Natural killer cell treated with Interleukin-12 subunit alpha and Interleukin-12 subunit beta and Interleukin-15 and Interleukin-18, amount 100 ng/mL, for 72 hours (primary cell): ENCODE results near the gene DHRS3. TPM values are rescaled to one million over a fixed set of nuclear protein-coding genes. Genes with fewer than 3 reads are reported as not detected.
A peak's percentile ranks its signal among the peaks of the same experiment; 100 is the strongest.

Source experiments
- ATAC-seq, 2 donors: fragments of 150-1000 bp; cut with Tn5 transposase in 1 of 2; sonication (Bioruptor Pico), chemical (Tn5 transposase) in 1 of 2; 2 replicates each; pipeline ENCODE4 v1.10.0; 2021
- DNase-seq: peaks from one replicate; pipeline ENCODE4 v3.0.0; 2022; ENCODE audit warnings: low spot score
- H3K27ac Mint-ChIP-seq, 2 donors: 1 replicate in 1 of 2; 2 replicates in 1 of 2; pipeline ENCODE4 v1.8.0; 2022; ENCODE audit warnings: mixed read lengths in 2 of 2, mild to moderate bottlenecking in 1 of 2, moderate library complexity in 1 of 2
- H3K27me3 Mint-ChIP-seq, 2 donors: 1 replicate in 1 of 2; 2 replicates in 1 of 2; pipeline ENCODE4 v1.8.0; 2022; ENCODE audit warnings: mixed read lengths in 2 of 2
- H3K36me3 Mint-ChIP-seq: one replicate; pipeline ENCODE4 v1.8.0; 2022; ENCODE audit warnings: mixed read lengths
- H3K4me1 Mint-ChIP-seq, 2 donors: 1 replicate in 1 of 2; 2 replicates in 1 of 2; pipeline ENCODE4 v1.8.0; 2022; ENCODE audit warnings: low read depth in 2 of 2, mixed read lengths in 2 of 2, mild to moderate bottlenecking in 1 of 2
- H3K4me3 Mint-ChIP-seq: one replicate; pipeline ENCODE4 v1.8.0; 2022; ENCODE audit warnings: mixed read lengths
- H3K9me3 Mint-ChIP-seq: 2 replicates; pipeline ENCODE4 v1.8.0; 2022; ENCODE audit warnings: mixed read lengths
- total RNA-seq, 2 donors: library from RNA; stranded (reverse); gene quantifications; one replicate each; pipeline ENCODE4 v1.2.3, GENCODE V29; 2022

DHRS3 gene
- total RNA-seq, 2 donors from 2014 or later: 96.6 to 178 TPM

GRCh38 chr1:12618965-12619791 lies 1.2 kb upstream of the DHRS3 start:
- peak overlapping the region; percentile 82 to 96 for H3K27ac Mint-ChIP-seq
- DNase-seq: peak; percentile 81
- H3K4me3 Mint-ChIP-seq: peak overlapping the region; percentile 89
- peak; percentile 47 to 64 for ATAC-seq
- H3K9me3 Mint-ChIP-seq: no peaks in the 10 kb centered on the region
- peaks cover 48 to 57% of the 10 kb centered on the region in 2 donors for H3K4me1 Mint-ChIP-seq
- no peaks in the 10 kb centered on the region for H3K27me3 Mint-ChIP-seq
- H3K36me3 Mint-ChIP-seq: peaks cover 4% of the 10 kb centered on the region

GRCh38 chr1:12618661-12618964 lies 603 bp upstream of the DHRS3 start:
- Mint-ChIP-seq H3K36me3 (peaks cover 4% of the 10 kb centered on the region), H3K27ac (peak overlapping the region; percentile 82 to 96), H3K27me3 (no peaks in the 10 kb centered on the region), H3K9me3 (no peaks in the 10 kb centered on the region), H3K4me1 (peaks cover 53 to 59% of the 10 kb centered on the region in 2 donors), H3K4me3 (peak overlapping the region; percentile 89)
- ATAC-seq: no peak
- no peak for DNase-seq

- no peaks in the 10 kb centered on the region for H3K9me3 Mint-ChIP-seq
- H3K4me1 Mint-ChIP-seq: peaks cover 64 to 70% of the 10 kb centered on the region in 2 donors
- ATAC-seq (peak in 1 of 2 donors; percentile 41), DNase-seq (peak; percentile 74)
- H3K36me3 Mint-ChIP-seq: peaks cover 6% of the 10 kb centered on the region
- H3K27me3 Mint-ChIP-seq: no peaks in the 10 kb centered on the region
- H3K4me3 Mint-ChIP-seq: peak overlapping the region; percentile 89
- peak overlapping the region; percentile 82 to 96 for H3K27ac Mint-ChIP-seq
Measured at GRCh38 chr1:12617511-12617900, 504 bp downstream of the DHRS3 start.

GRCh38 chr1:12616709-12617373 lies 1.2 kb downstream of the DHRS3 start:
- DNase-seq: no peak
- Mint-ChIP-seq H3K4me3 (peak overlapping the region; percentile 89), H3K27ac (peak overlapping the region; percentile 82 to 96), H3K27me3 (no peaks in the 10 kb centered on the region), H3K36me3 (peaks cover 11% of the 10 kb centered on the region), H3K9me3 (no peaks in the 10 kb centered on the region), H3K4me1 (peaks cover 69 to 75% of the 10 kb centered on the region in 2 donors)
- ATAC-seq: no peak

GRCh38 chr1:12615865-12616708 lies 1.9 kb downstream of the DHRS3 start:
- Mint-ChIP-seq H3K36me3 (peaks cover 14% of the 10 kb centered on the region), H3K4me3 (peak overlapping the region; percentile 89), H3K4me1 (peaks cover 70 to 79% of the 10 kb centered on the region in 2 donors), H3K27ac (peak overlapping the region; percentile 82 to 96), H3K9me3 (no peaks in the 10 kb centered on the region), H3K27me3 (no peaks in the 10 kb centered on the region)
- DNase-seq (no peak), ATAC-seq (no peak)

GRCh38 chr1:12615159-12615864 lies 2.7 kb downstream of the DHRS3 start:
- ATAC-seq (no peak), DNase-seq (no peak)
- Mint-ChIP-seq H3K36me3 (peaks cover 22% of the 10 kb centered on the region), H3K27me3 (no peaks in the 10 kb centered on the region), H3K27ac (peak overlapping the region; percentile 82 to 96), H3K9me3 (no peaks in the 10 kb centered on the region), H3K4me3 (peak overlapping the region; percentile 89), H3K4me1 (peaks cover 72 to 79% of the 10 kb centered on the region in 2 donors)

- ATAC-seq (no peak), DNase-seq (no peak)
- Mint-ChIP-seq H3K4me1 (peaks cover 70 to 73% of the 10 kb centered on the region in 2 donors), H3K27me3 (no peaks in the 10 kb centered on the region), H3K9me3 (no peaks in the 10 kb centered on the region), H3K36me3 (peaks cover 23% of the 10 kb centered on the region), H3K4me3 (peak overlapping the region; percentile 89), H3K27ac (peak overlapping the region; percentile 82 to 96)
Measured at GRCh38 chr1:12614402-12615158, 3.4 kb downstream of the DHRS3 start.

- Mint-ChIP-seq H3K27ac (peak overlapping the region; percentile 17 to 96), H3K9me3 (no peaks in the 10 kb centered on the region), H3K36me3 (peaks cover 24% of the 10 kb centered on the region), H3K4me3 (peak overlapping the region; percentile 1), H3K27me3 (no peaks in the 10 kb centered on the region), H3K4me1 (peaks cover 67 to 69% of the 10 kb centered on the region in 2 donors)
- DNase-seq (no peak), ATAC-seq (no peak)
Measured at GRCh38 chr1:12613180-12613579, 4.8 kb downstream of the DHRS3 start.

GRCh38 chr1:12610941-12611340 lies 7.1 kb downstream of the DHRS3 start:
- Mint-ChIP-seq H3K4me1 (peaks cover 63 to 74% of the 10 kb centered on the region in 2 donors), H3K36me3 (peaks cover 30% of the 10 kb centered on the region), H3K27me3 (no peaks in the 10 kb centered on the region)

GRCh38 chr1:12610305-12610935 lies 7.6 kb downstream of the DHRS3 start:
- peaks cover 30% of the 10 kb centered on the region for H3K36me3 Mint-ChIP-seq
- peak overlapping the region; percentile 52 to 64 for H3K27ac Mint-ChIP-seq
- ATAC-seq: no peak
- no peak for DNase-seq
- H3K9me3 Mint-ChIP-seq: no peaks in the 10 kb centered on the region
- H3K27me3 Mint-ChIP-seq: no peaks in the 10 kb centered on the region
- H3K4me3 Mint-ChIP-seq: no peak overlapping the region
- H3K4me1 Mint-ChIP-seq: peaks cover 58 to 72% of the 10 kb centered on the region in 2 donors

More at GRCh38 chr1:12610941-12611340, 7.1 kb downstream of the DHRS3 start:
- Mint-ChIP-seq H3K9me3 (no peaks in the 10 kb centered on the region), H3K27ac (peak overlapping the region; percentile 52 to 64), H3K4me3 (no peak overlapping the region)
- no peak for ATAC-seq
- no peak for DNase-seq

- no peaks in the 10 kb centered on the region for H3K9me3 Mint-ChIP-seq
- peak overlapping the region; percentile 52 to 64 for H3K27ac Mint-ChIP-seq
- DNase-seq: no peak
- no peak overlapping the region for H3K4me3 Mint-ChIP-seq
- no peaks in the 10 kb centered on the region for H3K27me3 Mint-ChIP-seq
- peaks cover 30% of the 10 kb centered on the region for H3K36me3 Mint-ChIP-seq
- peak in 1 of 2 donors; percentile 41 for ATAC-seq
- H3K4me1 Mint-ChIP-seq: peaks cover 53 to 67% of the 10 kb centered on the region in 2 donors
Measured at GRCh38 chr1:12609469-12610003, 8.5 kb downstream of the DHRS3 start.
